ENCODE results near the gene PUS7. TPM values are rescaled to one million over a fixed set of nuclear protein-coding genes. Genes with fewer than 3 reads are reported as not detected.
A peak's percentile ranks its signal among the peaks of the same experiment; 100 is the strongest.
"Not testable (repeated sequence)": the region's sequence is repeated elsewhere in the genome, so short reads cannot be mapped to it uniquely, and the experiment has no call there.

PUS7 gene
- total RNA-seq, 1 donor from 2014 or later = 39.8 TPM

- no peak overlapping the region for H3K27ac ChIP-seq
- H3K4me1 Mint-ChIP-seq = peaks cover 13% of the 10 kb centered on the region
- no peaks in the 10 kb centered on the region for H3K79me2 ChIP-seq (ENCODE audit: low read depth)
- no peak overlapping the region for H3K4me2 ChIP-seq
- H3K27me3 Mint-ChIP-seq (ENCODE audit: insufficient read depth, low read depth) = peaks cover 6% of the 10 kb centered on the region
- H4K20me1 ChIP-seq (ENCODE audit: low read depth) = no peaks in the 10 kb centered on the region
- TF ChIP-seq, protein P1, sequence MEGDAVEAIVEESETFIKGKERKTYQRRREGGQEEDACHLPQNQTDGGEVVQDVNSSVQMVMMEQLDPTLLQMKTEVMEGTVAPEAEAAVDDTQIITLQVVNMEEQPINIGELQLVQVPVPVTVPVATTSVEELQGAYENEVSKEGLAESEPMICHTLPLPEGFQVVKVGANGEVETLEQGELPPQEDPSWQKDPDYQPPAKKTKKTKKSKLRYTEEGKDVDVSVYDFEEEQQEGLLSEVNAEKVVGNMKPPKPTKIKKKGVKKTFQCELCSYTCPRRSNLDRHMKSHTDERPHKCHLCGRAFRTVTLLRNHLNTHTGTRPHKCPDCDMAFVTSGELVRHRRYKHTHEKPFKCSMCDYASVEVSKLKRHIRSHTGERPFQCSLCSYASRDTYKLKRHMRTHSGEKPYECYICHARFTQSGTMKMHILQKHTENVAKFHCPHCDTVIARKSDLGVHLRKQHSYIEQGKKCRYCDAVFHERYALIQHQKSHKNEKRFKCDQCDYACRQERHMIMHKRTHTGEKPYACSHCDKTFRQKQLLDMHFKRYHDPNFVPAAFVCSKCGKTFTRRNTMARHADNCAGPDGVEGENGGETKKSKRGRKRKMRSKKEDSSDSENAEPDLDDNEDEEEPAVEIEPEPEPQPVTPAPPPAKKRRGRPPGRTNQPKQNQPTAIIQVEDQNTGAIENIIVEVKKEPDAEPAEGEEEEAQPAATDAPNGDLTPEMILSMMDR (IDR thresholded peaks at IDR 0.05) = no peak
- TF ChIP-seq EZH2 (IDR thresholded peaks at IDR 0.05) = no peak
- TF ChIP-seq EZH2phosphoT487 (IDR thresholded peaks at IDR 0.05) = no peak
- no peak overlapping the region for H3K9ac ChIP-seq
- H3K36me3 Mint-ChIP-seq = no peaks in the 10 kb centered on the region
- H3K4me3 ChIP-seq = no peak overlapping the region
- no peak overlapping the region for H2AFZ ChIP-seq (replicated peaks)
- no peaks in the 10 kb centered on the region for H3K36me3 ChIP-seq
- H3K9me3 ChIP-seq (ENCODE audit: low read depth) = no peaks in the 10 kb centered on the region
- no peaks in the 10 kb centered on the region for H3K27me3 ChIP-seq
- H3K4me1 ChIP-seq = no peaks in the 10 kb centered on the region
- peaks cover 7% of the 10 kb centered on the region for H3F3A ChIP-seq (ENCODE audit: low read depth)
- no peak for DNase-seq (ENCODE audit: low spot score)
- no peak overlapping the region for H3K27ac Mint-ChIP-seq
- no peak overlapping the region for H3K4me3 Mint-ChIP-seq
- no peaks in the 10 kb centered on the region for H3K9me3 Mint-ChIP-seq
These were observed 73.9 kb downstream of the PUS7 start for GRCh38 chr7:105448181-105448580.

DNA sequence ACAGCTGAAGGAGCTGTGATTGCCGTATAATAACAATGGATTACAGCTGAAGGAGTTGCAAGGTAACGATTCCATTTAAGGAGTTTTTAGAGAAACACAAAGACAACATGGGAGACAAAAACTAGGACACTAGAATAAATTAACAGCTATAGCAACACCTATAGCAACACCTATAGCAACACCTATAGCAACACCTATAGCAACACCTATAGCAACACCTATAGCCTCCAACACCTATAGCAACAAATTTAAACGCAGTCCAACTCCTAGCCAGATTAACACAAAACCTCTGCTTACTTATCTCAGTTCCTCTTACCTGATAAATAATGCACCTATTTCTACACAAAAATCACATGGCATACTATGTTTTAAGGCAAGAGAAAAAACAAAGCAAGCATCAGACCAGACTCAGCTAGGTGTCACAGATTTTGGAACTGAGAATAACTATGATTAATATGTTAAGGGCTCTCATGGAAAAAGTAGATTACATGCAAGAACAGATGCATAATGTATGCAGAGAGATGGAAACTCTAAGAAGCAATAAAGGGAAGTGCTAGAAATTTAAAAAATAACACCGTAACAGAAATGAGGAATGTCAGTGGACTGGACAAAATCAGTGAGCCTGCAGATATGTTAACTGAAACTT lies 77.6 kb downstream of the PUS7 start:
- no peaks in the 10 kb centered on the region for H3K36me3 Mint-ChIP-seq
- H3K27ac Mint-ChIP-seq = no peak overlapping the region
- H3K27me3 ChIP-seq = no peaks in the 10 kb centered on the region
- no peaks in the 10 kb centered on the region for H3K36me3 ChIP-seq
- H3F3A ChIP-seq (ENCODE audit: low read depth) = peaks cover 7% of the 10 kb centered on the region
- H3K4me3 ChIP-seq = no peak overlapping the region
- no peaks in the 10 kb centered on the region for H3K4me1 Mint-ChIP-seq
- no peaks in the 10 kb centered on the region for H3K4me1 ChIP-seq
- H3K9ac ChIP-seq = no peak overlapping the region
- no peak overlapping the region for H2AFZ ChIP-seq (replicated peaks)
- H3K4me2 ChIP-seq = no peak overlapping the region
- H3K9me3 Mint-ChIP-seq = no peaks in the 10 kb centered on the region
- H3K27ac ChIP-seq = no peak overlapping the region
- TF ChIP-seq EZH2 (IDR thresholded peaks at IDR 0.05) (no peak), EZH2phosphoT487 (IDR thresholded peaks at IDR 0.05) (no peak)
- TF ChIP-seq, protein P1 (IDR thresholded peaks at IDR 0.05) = no peak
- no peaks in the 10 kb centered on the region for H4K20me1 ChIP-seq (ENCODE audit: low read depth)
- no peak overlapping the region for H3K4me3 Mint-ChIP-seq
- H3K79me2 ChIP-seq (ENCODE audit: low read depth) = no peaks in the 10 kb centered on the region
- no peaks in the 10 kb centered on the region for H3K9me3 ChIP-seq (ENCODE audit: low read depth)
- DNase-seq (ENCODE audit: low spot score) = no peak
- H3K27me3 Mint-ChIP-seq (ENCODE audit: insufficient read depth, low read depth) = peaks cover 2% of the 10 kb centered on the region

- H3K79me2 ChIP-seq (ENCODE audit: low read depth); H3F3A ChIP-seq (ENCODE audit: low read depth); H3K9me3 Mint-ChIP-seq; H3K9ac ChIP-seq; H3K27ac Mint-ChIP-seq; H3K4me3 Mint-ChIP-seq; H2AFZ ChIP-seq (replicated peaks); H3K27me3 Mint-ChIP-seq (ENCODE audit: insufficient read depth, low read depth); DNase-seq (ENCODE audit: low spot score); H3K27ac ChIP-seq; H3K36me3 ChIP-seq; H3K4me3 ChIP-seq; H3K4me2 ChIP-seq; H3K4me1 ChIP-seq; H3K4me1 Mint-ChIP-seq; H4K20me1 ChIP-seq (ENCODE audit: low read depth); H3K9me3 ChIP-seq (ENCODE audit: low read depth); H3K27me3 ChIP-seq; H3K36me3 Mint-ChIP-seq: not testable (repeated sequence)
These were observed 79.9 kb downstream of the PUS7 start for GRCh38 chr7:105442214-105442613.

GRCh38 chr7:105439174-105439893 lies 82.7 kb downstream of the PUS7 start:
- Histone ChIP-seq H2AFZ (replicated peaks) (peak overlapping the region; percentile 73), H3K4me2 (no peak overlapping the region), H3F3A (ENCODE audit: low read depth) (peaks cover under 1% of the 10 kb centered on the region), H3K79me2 (ENCODE audit: low read depth) (no peaks in the 10 kb centered on the region), H3K9me3 (ENCODE audit: low read depth) (no peaks in the 10 kb centered on the region), H3K27me3 (no peaks in the 10 kb centered on the region), H3K4me1 (no peaks in the 10 kb centered on the region), H3K36me3 (no peaks in the 10 kb centered on the region), H3K9ac (no peak overlapping the region), H3K27ac (no peak overlapping the region), H3K4me3 (no peak overlapping the region), H4K20me1 (ENCODE audit: low read depth) (no peaks in the 10 kb centered on the region)
- no peak for DNase-seq (ENCODE audit: low spot score)
- H3K9me3 Mint-ChIP-seq = peaks cover 2% of the 10 kb centered on the region
- H3K4me1 Mint-ChIP-seq = no peaks in the 10 kb centered on the region
- no peak overlapping the region for H3K27ac Mint-ChIP-seq
- H3K36me3 Mint-ChIP-seq = no peaks in the 10 kb centered on the region
- TF ChIP-seq EZH2phosphoT487 (IDR thresholded peaks at IDR 0.05) = no peak
- TF ChIP-seq, protein P1 (IDR thresholded peaks at IDR 0.05) = no peak
- no peak for TF ChIP-seq EZH2 (IDR thresholded peaks at IDR 0.05)
- H3K27me3 Mint-ChIP-seq (ENCODE audit: insufficient read depth, low read depth) = peaks cover 4% of the 10 kb centered on the region
- no peak overlapping the region for H3K4me3 Mint-ChIP-seq
